K562 (cell line): ENCODE results near the gene PHKA2. TPM values are rescaled to one million over a fixed set of nuclear protein-coding genes. Genes with fewer than 3 reads are reported as not detected.
A peak's percentile ranks its signal among the peaks of the same experiment; 100 is the strongest.

Source experiments
- GTF2A2 ChIP-seq: IDR thresholded peaks from 2 replicates; pipeline ENCODE4 v1.6.1; 2016; ENCODE audit warnings: mild to moderate bottlenecking, missing genetic modification characterization, missing compliant biosample characterization
- HLTF ChIP-seq: fragments of 450-650 bp; IDR thresholded peaks from 2 replicates; pipeline ENCODE4 v1.6.1; 2016
- NCOR1 ChIP-seq: fragments of 450-650 bp; IDR thresholded peaks from 2 replicates; pipeline ENCODE4 v1.6.1; 2016; ENCODE audit warnings: mild to moderate bottlenecking, moderate library complexity
- POLR2AphosphoS5 ChIP-seq: IDR thresholded peaks from 2 replicates; pipeline ENCODE4 v1.6.1; 2011; ENCODE audit warnings: mild to moderate bottlenecking, low read depth, low read length, moderate library complexity; ENCODE audit not compliant: control insufficient read depth, insufficient read depth
- RAD51 ChIP-seq: fragments of 450-650 bp; IDR thresholded peaks from 2 replicates; pipeline ENCODE4 v1.7.1; 2016; ENCODE audit warnings: low read depth, mild to moderate bottlenecking, borderline replicate concordance
- SIN3A ChIP-seq, 2 experiments: fragments of 150-350 bp in 1 of 2; IDR thresholded peaks; 2 replicates each; pipeline ENCODE4 v1.6.1; 2011 to 2016; ENCODE audit warnings: borderline replicate concordance in 2 of 2, low read depth in 2 of 2, low read length in 2 of 2, mild to moderate bottlenecking in 2 of 2, moderate library complexity in 2 of 2; ENCODE audit not compliant: control insufficient read depth in 1 of 2
- SP1 ChIP-seq: sonication (generic); formaldehyde crosslinking; IDR thresholded peaks from 2 replicates; pipeline ENCODE4 v1.8.1; 2022; ENCODE audit warnings: mild to moderate bottlenecking, missing genetic modification reagents
- TAF1 ChIP-seq: IDR thresholded peaks from 2 replicates; pipeline ENCODE4 v1.6.1; 2011; ENCODE audit warnings: mild to moderate bottlenecking, low read length, moderate library complexity; ENCODE audit not compliant: insufficient read depth, control insufficient read depth, severe bottlenecking; ENCODE audit errors: extremely low read depth
- TAF9B ChIP-seq: fragments of 450-650 bp; IDR thresholded peaks from 2 replicates; pipeline ENCODE4 v1.6.1; 2018; ENCODE audit warnings: mild to moderate bottlenecking; ENCODE audit not compliant: partially characterized antibody
- YY1 ChIP-seq, 3 experiments: IDR thresholded peaks; 2 replicates each; pipeline ENCODE4 v1.6.1; 2011; ENCODE audit warnings: low read length in 2 of 3, mild to moderate bottlenecking in 2 of 3, moderate library complexity in 2 of 3, borderline replicate concordance in 1 of 3, control low read depth in 1 of 3, low read depth in 1 of 3; ENCODE audit not compliant: insufficient read depth in 3 of 3, insufficient replicate concordance in 2 of 3, control insufficient read depth in 1 of 3, insufficient read length in 1 of 3; ENCODE audit errors: extremely low read depth in 1 of 3
- ZNF224 ChIP-seq: sonication (generic); formaldehyde crosslinking; IDR thresholded peaks from 2 replicates; pipeline ENCODE4 v1.8.0; 2022; ENCODE audit warnings: mild to moderate bottlenecking, missing genetic modification reagents
- ZNF75A ChIP-seq: fragments of 450-650 bp; formaldehyde crosslinking; IDR thresholded peaks from 2 replicates; pipeline ENCODE4 v1.4.0; 2020; ENCODE audit warnings: mild to moderate bottlenecking
- ZNF79 ChIP-seq: fragments of 250-450 bp; sonication (Bioruptor Pico); IDR thresholded peaks from 2 replicates; pipeline ENCODE4 v1.4.0; 2020; ENCODE audit warnings: low read depth, mild to moderate bottlenecking, moderate library complexity
- polyA plus RNA-seq, 8 experiments: library from polyadenylated mRNA; depleted of rRNA in 4 of 8; stranded (reverse) in 5 of 8; unstranded in 3 of 8; fragments of >200 nt; fragmentation: Nextera tagmentation in 2 of 8; fragmentation: Illumina TruSeq in 1 of 8; extraction: Ambion mirVana in 2 of 8; extraction: Trizol in 1 of 8; gene quantifications; 2 replicates each; pipeline versions ENCODE4 v1.2.1 to v1.2.3, GENCODE V29; 2011 to 2014; ENCODE audit warnings: inconsistent platforms in 1 of 8, missing spikeins in 1 of 8
- total RNA-seq, 7 experiments: library from RNA; depleted of rRNA in 6 of 7; stranded (reverse); fragments of >200 nt in 6 of 7; fragmentation: Illumina TruSeq in 2 of 7; extraction: Trizol in 2 of 7; gene quantifications; 2 replicates each; pipeline versions ENCODE4 v1.2.1 to v1.2.3, GENCODE V29; 2011 to 2021; ENCODE audit warnings: low replicate concordance in 1 of 7
- TF ChIP-seq, protein P1 (sequence below): fragments of 250-450 bp; sonication (Bioruptor Pico); IDR thresholded peaks from 2 replicates; pipeline ENCODE4 v1.5.0; 2021
- TF ChIP-seq, protein P2 (sequence below): fragments of 250-450 bp; sonication (Bioruptor Pico); IDR thresholded peaks from 2 replicates; pipeline ENCODE4 v1.4.0; 2020; ENCODE audit warnings: mild to moderate bottlenecking
- TF ChIP-seq, protein P3 (sequence below), 3 experiments: fragments of 200-800 bp in 1 of 3; sonication (Bioruptor generic) in 1 of 3; sonication (generic) in 1 of 3; formaldehyde crosslinking in 1 of 3; IDR thresholded peaks; 2 replicates each; pipeline versions ENCODE4 v1.6.1 to v1.8.0; 2016 to 2022; ENCODE audit warnings: mild to moderate bottlenecking in 2 of 3, missing compliant biosample characterization in 2 of 3, missing genetic modification characterization in 2 of 3, missing genetic modification reagents in 1 of 3
- TF ChIP-seq, protein P4 (sequence below): fragments of 250-450 bp; sonication (Bioruptor Pico); IDR thresholded peaks from 2 replicates; pipeline ENCODE4 v1.4.0; 2020; ENCODE audit warnings: mild to moderate bottlenecking, moderate library complexity
- TF ChIP-seq, protein P5 (sequence below): fragments of 250-450 bp; sonication (Bioruptor Pico); IDR thresholded peaks from 2 replicates; pipeline ENCODE4 v1.8.0; 2022; ENCODE audit warnings: moderate library complexity, mild to moderate bottlenecking, inconsistent platforms

The PHKA2 gene
- total and polyA plus RNA-seq, 9 of the 15 experiments (the other 6 are each of a cell fraction or from before 2014, with no cell fraction given): 2.8 to 33.1 (median 20.3) TPM

DNA sequence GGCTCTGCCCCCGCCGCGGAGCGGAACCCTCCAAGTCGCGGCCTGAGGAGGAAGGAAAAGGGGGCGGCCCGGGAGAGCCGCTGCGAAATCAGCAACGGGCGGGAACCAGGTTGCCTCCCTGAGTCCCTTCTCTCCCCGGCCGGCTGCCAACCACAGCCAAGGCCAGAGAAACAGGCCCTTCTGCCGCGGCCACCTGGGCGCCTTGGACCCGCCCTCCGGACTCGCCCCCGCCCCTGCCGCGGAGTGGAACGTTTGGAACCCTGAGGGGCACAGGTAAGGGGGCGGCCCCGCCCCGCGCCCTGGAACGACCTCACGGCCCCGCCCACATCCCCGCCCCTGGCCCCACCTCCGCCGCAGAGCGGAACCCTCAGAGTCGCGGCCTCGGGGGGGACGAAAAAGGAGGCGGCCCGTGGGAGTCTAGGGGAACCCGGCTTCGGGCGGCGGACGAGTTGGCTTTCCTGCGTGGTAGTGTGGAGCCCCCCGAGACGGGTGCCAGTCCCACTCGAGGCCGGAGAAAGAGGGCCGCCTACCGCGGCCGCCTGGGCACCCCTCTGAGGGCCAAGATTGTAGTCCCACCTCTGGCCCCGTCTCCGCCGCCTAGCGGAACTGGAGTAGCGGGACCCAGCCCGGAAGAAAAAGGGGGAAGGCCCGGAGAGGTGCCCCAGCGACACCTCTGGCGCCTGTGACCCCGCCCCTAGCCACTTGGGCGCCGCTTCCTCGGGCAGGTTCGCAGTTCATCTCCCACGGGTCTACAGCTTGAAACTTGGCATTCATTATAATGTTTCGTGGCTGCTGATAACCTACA lies 669 bp upstream of the PHKA2 start (continued):
- peak in 2 of 3 experiments; percentile 15 to 46 for TF ChIP-seq YY1 (IDR thresholded peaks at IDR 0.05; ENCODE audit: borderline replicate concordance in 1 of 3, control insufficient read depth in 1 of 3, extremely low read depth in 1 of 3, insufficient read depth in 3 of 3, insufficient read length in 1 of 3, insufficient replicate concordance in 2 of 3, low read depth in 1 of 3, low read length in 2 of 3)
- no peak for TF ChIP-seq ZNF224 (CRISPR knock-in tag)
- TF ChIP-seq SIN3A (IDR thresholded peaks at IDR 0.05; ENCODE audit: borderline replicate concordance in 2 of 2, control insufficient read depth in 1 of 2, low read depth in 2 of 2, low read length in 2 of 2): peak; percentile 26 to 45; a peak in 2 of 4 replicates
- TF ChIP-seq, protein P1, sequence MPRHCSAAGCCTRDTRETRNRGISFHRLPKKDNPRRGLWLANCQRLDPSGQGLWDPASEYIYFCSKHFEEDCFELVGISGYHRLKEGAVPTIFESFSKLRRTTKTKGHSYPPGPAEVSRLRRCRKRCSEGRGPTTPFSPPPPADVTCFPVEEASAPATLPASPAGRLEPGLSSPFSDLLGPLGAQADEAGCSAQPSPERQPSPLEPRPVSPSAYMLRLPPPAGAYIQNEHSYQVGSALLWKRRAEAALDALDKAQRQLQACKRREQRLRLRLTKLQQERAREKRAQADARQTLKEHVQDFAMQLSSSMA (CRISPR knock-in tag): no peak
- TF ChIP-seq, protein P2, sequence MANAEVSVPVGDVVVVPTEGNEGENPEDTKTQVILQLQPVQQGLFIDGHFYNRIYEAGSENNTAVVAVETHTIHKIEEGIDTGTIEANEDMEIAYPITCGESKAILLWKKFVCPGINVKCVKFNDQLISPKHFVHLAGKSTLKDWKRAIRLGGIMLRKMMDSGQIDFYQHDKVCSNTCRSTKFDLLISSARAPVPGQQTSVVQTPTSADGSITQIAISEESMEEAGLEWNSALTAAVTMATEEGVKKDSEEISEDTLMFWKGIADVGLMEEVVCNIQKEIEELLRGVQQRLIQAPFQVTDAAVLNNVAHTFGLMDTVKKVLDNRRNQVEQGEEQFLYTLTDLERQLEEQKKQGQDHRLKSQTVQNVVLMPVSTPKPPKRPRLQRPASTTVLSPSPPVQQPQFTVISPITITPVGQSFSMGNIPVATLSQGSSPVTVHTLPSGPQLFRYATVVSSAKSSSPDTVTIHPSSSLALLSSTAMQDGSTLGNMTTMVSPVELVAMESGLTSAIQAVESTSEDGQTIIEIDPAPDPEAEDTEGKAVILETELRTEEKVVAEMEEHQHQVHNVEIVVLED (CRISPR knock-in tag): no peak
- no peak for TF ChIP-seq HLTF
- 0 out of 2 replicates have a peak, but pooled peaks have one; percentile 8 for TF ChIP-seq RAD51
- TF ChIP-seq TAF9B: peak; percentile 60
- peak; percentile 78 for TF ChIP-seq SP1
- TF ChIP-seq ZNF79 (CRISPR knock-in tag): no peak
- no peak for TF ChIP-seq ZNF75A (CRISPR knock-in tag)
- TF ChIP-seq, protein P3, sequence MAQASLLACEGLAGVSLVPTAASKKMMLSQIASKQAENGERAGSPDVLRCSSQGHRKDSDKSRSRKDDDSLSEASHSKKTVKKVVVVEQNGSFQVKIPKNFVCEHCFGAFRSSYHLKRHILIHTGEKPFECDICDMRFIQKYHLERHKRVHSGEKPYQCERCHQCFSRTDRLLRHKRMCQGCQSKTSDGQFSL (CRISPR knock-in tag; IDR thresholded peaks at IDR 0.05): no peak
- TF ChIP-seq, protein P3 (tag; IDR thresholded peaks at IDR 0.05): no peak
- TF ChIP-seq POLR2AphosphoS5: peak; percentile 66; the same call in 1 of the 2 replicates
- 0 out of 2 replicates have a peak, but pooled peaks have one; percentile 56 for TF ChIP-seq GTF2A2 (tag)
- TF ChIP-seq, protein P4, sequence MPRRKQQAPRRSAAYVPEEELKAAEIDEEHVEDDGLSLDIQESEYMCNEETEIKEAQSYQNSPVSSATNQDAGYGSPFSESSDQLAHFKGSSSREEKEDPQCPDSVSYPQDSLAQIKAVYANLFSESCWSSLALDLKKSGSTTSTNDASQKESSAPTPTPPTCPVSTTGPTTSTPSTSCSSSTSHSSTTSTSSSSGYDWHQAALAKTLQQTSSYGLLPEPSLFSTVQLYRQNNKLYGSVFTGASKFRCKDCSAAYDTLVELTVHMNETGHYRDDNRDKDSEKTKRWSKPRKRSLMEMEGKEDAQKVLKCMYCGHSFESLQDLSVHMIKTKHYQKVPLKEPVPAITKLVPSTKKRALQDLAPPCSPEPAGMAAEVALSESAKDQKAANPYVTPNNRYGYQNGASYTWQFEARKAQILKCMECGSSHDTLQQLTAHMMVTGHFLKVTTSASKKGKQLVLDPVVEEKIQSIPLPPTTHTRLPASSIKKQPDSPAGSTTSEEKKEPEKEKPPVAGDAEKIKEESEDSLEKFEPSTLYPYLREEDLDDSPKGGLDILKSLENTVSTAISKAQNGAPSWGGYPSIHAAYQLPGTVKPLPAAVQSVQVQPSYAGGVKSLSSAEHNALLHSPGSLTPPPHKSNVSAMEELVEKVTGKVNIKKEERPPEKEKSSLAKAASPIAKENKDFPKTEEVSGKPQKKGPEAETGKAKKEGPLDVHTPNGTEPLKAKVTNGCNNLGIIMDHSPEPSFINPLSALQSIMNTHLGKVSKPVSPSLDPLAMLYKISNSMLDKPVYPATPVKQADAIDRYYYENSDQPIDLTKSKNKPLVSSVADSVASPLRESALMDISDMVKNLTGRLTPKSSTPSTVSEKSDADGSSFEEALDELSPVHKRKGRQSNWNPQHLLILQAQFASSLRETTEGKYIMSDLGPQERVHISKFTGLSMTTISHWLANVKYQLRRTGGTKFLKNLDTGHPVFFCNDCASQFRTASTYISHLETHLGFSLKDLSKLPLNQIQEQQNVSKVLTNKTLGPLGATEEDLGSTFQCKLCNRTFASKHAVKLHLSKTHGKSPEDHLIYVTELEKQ: no peak
- TF ChIP-seq, protein P5, sequence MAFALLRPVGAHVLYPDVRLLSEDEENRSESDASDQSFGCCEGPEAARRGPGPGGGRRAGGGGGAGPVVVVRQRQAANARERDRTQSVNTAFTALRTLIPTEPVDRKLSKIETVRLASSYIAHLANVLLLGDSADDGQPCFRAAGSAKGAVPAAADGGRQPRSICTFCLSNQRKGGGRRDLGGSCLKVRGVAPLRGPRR (CRISPR knock-in tag): no peak
- TF ChIP-seq NCOR1: peak; percentile 48
- peak; percentile 58 for TF ChIP-seq TAF1
